Measurements from ENCODE around the gene PPP1R27. TPM values are rescaled to one million over a fixed set of nuclear protein-coding genes. Genes with fewer than 3 reads are reported as not detected.
"Not testable (repeated sequence)": the region's sequence is repeated elsewhere in the genome, so short reads cannot be mapped to it uniquely, and the experiment has no call there.

Gene PPP1R27
- total RNA-seq, 1 experiment from 2014 or later: not detected

- no TSS peak for BruUV-seq (replicated peaks)
- no peaks in the 10 kb centered on the region for H3K9me3 ChIP-seq (ENCODE audit: low read depth, low read length, poor library complexity, severe bottlenecking)
- CTCF ChIA-PET: no interaction called here
- H3K36me3 ChIP-seq (ENCODE audit: insufficient read depth, low read length, poor library complexity, severe bottlenecking): peaks cover 46% of the 10 kb centered on the region
- H3K27me3 ChIP-seq (replicated peaks; ENCODE audit: insufficient read depth, low read depth, low read length, poor library complexity): no peaks in the 10 kb centered on the region
- no peak overlapping the region for H3K27ac ChIP-seq (ENCODE audit: low read depth, low read length, poor library complexity, severe bottlenecking)
- DNase-seq (ENCODE audit: low spot score): no peak
- no peaks in the 10 kb centered on the region for H3K4me1 ChIP-seq (ENCODE audit: insufficient read depth, low read length, poor library complexity, severe bottlenecking)
- POLR2A ChIA-PET (ENCODE audit: low non-redundant PET): no interaction called here
- no peak overlapping the region for H3K4me3 ChIP-seq (ENCODE audit: low read depth, low read length, poor library complexity, severe bottlenecking)
- no peak for TF ChIP-seq EZH2 (IDR thresholded peaks at IDR 0.05; ENCODE audit: borderline replicate concordance, low read depth, low read length, poor library complexity, severe bottlenecking)
- intact Hi-C loops (cut with micrococcal nuclease; ENCODE audit: unreplicated experiment): no loop called here
Observed at GRCh38 chr17:81842378-81842724, 7.5 kb upstream of the PPP1R27 start.

DNA sequence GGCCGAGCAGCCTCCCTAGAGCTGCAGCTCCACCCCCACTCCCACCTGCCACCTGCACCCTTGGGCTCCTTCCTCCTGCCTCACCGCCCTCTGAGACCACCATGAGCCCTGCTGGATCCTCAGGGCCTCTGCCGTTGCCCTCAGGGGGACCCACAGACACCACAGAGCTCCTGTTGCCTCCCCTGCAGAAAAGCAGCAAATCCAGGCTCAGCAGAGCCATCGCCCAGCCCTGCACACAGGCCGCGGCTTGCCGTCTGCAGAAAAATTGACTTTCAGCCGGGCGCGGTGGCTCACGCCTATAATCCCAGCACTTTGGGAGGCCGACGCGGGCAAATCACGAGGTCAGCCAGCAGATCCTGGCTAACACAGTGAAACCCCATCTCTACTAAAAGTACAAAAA lies 7.0 kb upstream of the PPP1R27 start:
- POLR2A ChIA-PET (ENCODE audit: low non-redundant PET): no interaction called here
- no peak for TF ChIP-seq EZH2 (IDR thresholded peaks at IDR 0.05; ENCODE audit: borderline replicate concordance, low read depth, low read length, poor library complexity, severe bottlenecking)
- TF ChIP-seq, protein P1, sequence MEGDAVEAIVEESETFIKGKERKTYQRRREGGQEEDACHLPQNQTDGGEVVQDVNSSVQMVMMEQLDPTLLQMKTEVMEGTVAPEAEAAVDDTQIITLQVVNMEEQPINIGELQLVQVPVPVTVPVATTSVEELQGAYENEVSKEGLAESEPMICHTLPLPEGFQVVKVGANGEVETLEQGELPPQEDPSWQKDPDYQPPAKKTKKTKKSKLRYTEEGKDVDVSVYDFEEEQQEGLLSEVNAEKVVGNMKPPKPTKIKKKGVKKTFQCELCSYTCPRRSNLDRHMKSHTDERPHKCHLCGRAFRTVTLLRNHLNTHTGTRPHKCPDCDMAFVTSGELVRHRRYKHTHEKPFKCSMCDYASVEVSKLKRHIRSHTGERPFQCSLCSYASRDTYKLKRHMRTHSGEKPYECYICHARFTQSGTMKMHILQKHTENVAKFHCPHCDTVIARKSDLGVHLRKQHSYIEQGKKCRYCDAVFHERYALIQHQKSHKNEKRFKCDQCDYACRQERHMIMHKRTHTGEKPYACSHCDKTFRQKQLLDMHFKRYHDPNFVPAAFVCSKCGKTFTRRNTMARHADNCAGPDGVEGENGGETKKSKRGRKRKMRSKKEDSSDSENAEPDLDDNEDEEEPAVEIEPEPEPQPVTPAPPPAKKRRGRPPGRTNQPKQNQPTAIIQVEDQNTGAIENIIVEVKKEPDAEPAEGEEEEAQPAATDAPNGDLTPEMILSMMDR (conservative IDR thresholded peaks at IDR 0.05; ENCODE audit: low read depth, low read length): no peak
- H3K4me3 ChIP-seq (ENCODE audit: low read depth, low read length, poor library complexity, severe bottlenecking): no peak overlapping the region
- H3K9me3 ChIP-seq (ENCODE audit: low read depth, low read length, poor library complexity, severe bottlenecking): no peaks in the 10 kb centered on the region
- no peaks in the 10 kb centered on the region for H3K4me1 ChIP-seq (ENCODE audit: insufficient read depth, low read length, poor library complexity, severe bottlenecking)
- CTCF ChIA-PET: no interaction called here
- no TSS peak for BruUV-seq (replicated peaks)
- intact Hi-C loops (cut with micrococcal nuclease; ENCODE audit: unreplicated experiment): no loop called here
- H3K27me3 ChIP-seq (replicated peaks; ENCODE audit: insufficient read depth, low read depth, low read length, poor library complexity): no peaks in the 10 kb centered on the region
- no peak for DNase-seq (ENCODE audit: low spot score)
- H3K27ac ChIP-seq (ENCODE audit: low read depth, low read length, poor library complexity, severe bottlenecking): no peak overlapping the region
- peaks cover 42% of the 10 kb centered on the region for H3K36me3 ChIP-seq (ENCODE audit: insufficient read depth, low read length, poor library complexity, severe bottlenecking)

- CTCF ChIA-PET: no interaction called here
- H3K36me3 ChIP-seq (ENCODE audit: insufficient read depth, low read length, poor library complexity, severe bottlenecking): peaks cover 34% of the 10 kb centered on the region
- H3K9me3 ChIP-seq (ENCODE audit: low read depth, low read length, poor library complexity, severe bottlenecking): no peaks in the 10 kb centered on the region
Observed at GRCh38 chr17:81840826-81841778, 6.3 kb upstream of the PPP1R27 start.

GRCh38 chr17:81840059-81840458 lies 5.2 kb upstream of the PPP1R27 start:
- H3K4me3 ChIP-seq (ENCODE audit: low read depth, low read length, poor library complexity, severe bottlenecking); DNase-seq (ENCODE audit: low spot score); BruUV-seq (replicated peaks); intact Hi-C loops (cut with micrococcal nuclease; ENCODE audit: unreplicated experiment); H3K27ac ChIP-seq (ENCODE audit: low read depth, low read length, poor library complexity, severe bottlenecking); H3K9me3 ChIP-seq (ENCODE audit: low read depth, low read length, poor library complexity, severe bottlenecking); H3K27me3 ChIP-seq (replicated peaks; ENCODE audit: insufficient read depth, low read depth, low read length, poor library complexity); H3K4me1 ChIP-seq (ENCODE audit: insufficient read depth, low read length, poor library complexity, severe bottlenecking); CTCF ChIA-PET: not testable (repeated sequence)
- POLR2A ChIA-PET (ENCODE audit: low non-redundant PET): interaction anchor here (0.7 kb wide), 2 partner anchors 11 to 183 kb away, joined by 3 to 5 read pairs; partner anchors contain the start of gene LRRC45
- H3K36me3 ChIP-seq (ENCODE audit: insufficient read depth, low read length, poor library complexity, severe bottlenecking): peaks cover 23% of the 10 kb centered on the region

More at GRCh38 chr17:81840826-81841778, 6.3 kb upstream of the PPP1R27 start:
- Histone ChIP-seq H3K27ac (ENCODE audit: low read depth, low read length, poor library complexity, severe bottlenecking) (no peak overlapping the region), H3K4me3 (ENCODE audit: low read depth, low read length, poor library complexity, severe bottlenecking) (no peak overlapping the region), H3K4me1 (ENCODE audit: insufficient read depth, low read length, poor library complexity, severe bottlenecking) (no peaks in the 10 kb centered on the region), H3K27me3 (replicated peaks; ENCODE audit: insufficient read depth, low read depth, low read length, poor library complexity) (no peaks in the 10 kb centered on the region)
- no TSS peak for BruUV-seq (replicated peaks)
- intact Hi-C loops (cut with micrococcal nuclease; ENCODE audit: unreplicated experiment): no loop called here
- POLR2A ChIA-PET (ENCODE audit: low non-redundant PET): interaction anchor here (0.7 kb wide), 1 partner anchor 182 kb away, joined by 3 read pairs; the partner anchor contains the start of gene LRRC45
- TF ChIP-seq, protein P1 (conservative IDR thresholded peaks at IDR 0.05; ENCODE audit: low read depth, low read length): no peak
- TF ChIP-seq EZH2 (IDR thresholded peaks at IDR 0.05; ENCODE audit: borderline replicate concordance, low read depth, low read length, poor library complexity, severe bottlenecking): no peak
- no peak for DNase-seq (ENCODE audit: low spot score)
